Panc1 (cell line): ENCODE measurements around the gene VASN. TPM values are rescaled to one million over a fixed set of nuclear protein-coding genes. Genes with fewer than 3 reads are reported as not detected.
"Not testable (repeated sequence)": the region's sequence is repeated elsewhere in the genome, so short reads cannot be mapped to it uniquely, and the experiment has no call there.

Experiments used
- ATAC-seq: fragments of 200-7000 bp; cut with Tn5 transposase; 2 replicates; pipeline ENCODE4 v1.9.1; 2020; ENCODE audit warnings: mild to moderate bottlenecking, moderate library complexity
- BruUV-seq: library from RNA; stranded (reverse); fragments of 400-500 nt; replicated peaks from 2 replicates; lab custom pipeline; 2021; lab: Mats Ljungman, UMichigan
- CTCF ChIA-PET: fragments of 300-600 bp; sonication (Branson Sonifier 250); formaldehyde crosslinking; loops from one replicate; lab custom pipeline; 2022; ENCODE audit warnings: antibody characterized with exemption; lab: Charles Lee
- POLR2A ChIA-PET: fragments of 300-600 bp; sonication (Branson Sonifier 250); formaldehyde crosslinking; loops from one replicate; lab custom pipeline; 2022; ENCODE audit warnings: antibody characterized with exemption; lab: Charles Lee
- DNase-seq: peaks from one replicate; pipeline ENCODE4 v3.0.0-alpha.2; 2010; ENCODE audit warnings: low read depth, low spot score
- H3K27ac ChIP-seq: 2 replicates; pipeline ENCODE4 v1.5.1; 2011; ENCODE audit warnings: mild to moderate bottlenecking, low read length, inconsistent platforms
- H3K27me3 ChIP-seq: fragments of 200-500 bp; sonication (Bioruptor generic); 2 replicates; pipeline ENCODE4 v1.6.0; 2014; ENCODE audit warnings: low read length, inconsistent platforms; ENCODE audit not compliant: control insufficient read depth, insufficient read depth
- H3K36me3 ChIP-seq: fragments of 200-500 bp; sonication (Bioruptor generic); 2 replicates; pipeline ENCODE4 v1.5.1; 2014; ENCODE audit warnings: inconsistent platforms, mild to moderate bottlenecking, low read length, moderate library complexity; ENCODE audit not compliant: control insufficient read depth, insufficient read depth
- H3K4me1 ChIP-seq: 2 replicates; pipeline ENCODE4 v1.5.1; 2011; ENCODE audit warnings: inconsistent platforms, mild to moderate bottlenecking, low read length, moderate library complexity; ENCODE audit not compliant: control insufficient read depth, insufficient read depth
- H3K4me3 ChIP-seq, 2 experiments: 2 replicates each; pipeline ENCODE4 v1.5.1; 2011 to 2012; ENCODE audit warnings: low read depth in 2 of 2, low read length in 2 of 2, mild to moderate bottlenecking in 2 of 2, inconsistent platforms in 1 of 2, moderate library complexity in 1 of 2
- H3K9me3 ChIP-seq: fragments of 200-500 bp; sonication (Bioruptor generic); 2 replicates; pipeline ENCODE4 v1.5.1; 2014; ENCODE audit warnings: low read depth, mild to moderate bottlenecking, inconsistent platforms, low read length, moderate library complexity; ENCODE audit not compliant: control insufficient read depth, insufficient read depth
- CTCF ChIP-seq: fragments of 450-650 bp; IDR thresholded peaks from 2 replicates; pipeline ENCODE4 v1.5.1; 2017; ENCODE audit warnings: mild to moderate bottlenecking
- POLR2AphosphoS5 ChIP-seq: IDR thresholded peaks from 2 replicates; pipeline ENCODE4 v1.6.1; 2012; ENCODE audit warnings: mild to moderate bottlenecking, low read depth, low read length, moderate library complexity
- REST ChIP-seq, 2 experiments: IDR thresholded peaks; 2 replicates each; pipeline ENCODE4 v1.6.1; 2011 to 2012; ENCODE audit warnings: low read depth in 2 of 2, control low read depth in 1 of 2, low read length in 1 of 2, mild to moderate bottlenecking in 1 of 2, moderate library complexity in 1 of 2; ENCODE audit not compliant: insufficient read depth in 1 of 2
- SIN3A ChIP-seq: IDR thresholded peaks from 2 replicates; pipeline ENCODE4 v1.6.1; 2012; ENCODE audit warnings: low read depth, mild to moderate bottlenecking, low read length, moderate library complexity, borderline replicate concordance; ENCODE audit not compliant: insufficient read depth
- TCF7L2 ChIP-seq: IDR thresholded peaks from 2 replicates; pipeline ENCODE4 v1.6.1; 2011; ENCODE audit warnings: mild to moderate bottlenecking, low read depth, low read length, inconsistent platforms
- in situ Hi-C: cut with HindIII; loops from 2 replicates; pipeline ENCODE4 v1.10.0; 2016; ENCODE audit warnings: low sequenced_read_pairs, low pct_unique_long_range_greater_than_20kb
- intact Hi-C: fragments of 100-400 bp; cut with micrococcal nuclease; formaldehyde crosslinking; loops from one replicate; pipeline ENCODE4 v1.10.0; 2022; ENCODE audit not compliant: unreplicated experiment
- total RNA-seq: library from RNA; stranded (reverse); gene quantifications from one replicate; pipeline ENCODE4 v1.2.1, GENCODE V29; 2021; ENCODE audit not compliant: unreplicated experiment

Gene VASN
- total RNA-seq, 1 experiment from 2014 or later = 33.5 TPM

- H3K27ac ChIP-seq, H3K4me3 ChIP-seq, DNase-seq, H3K9me3 ChIP-seq, BruUV-seq, H3K27me3 ChIP-seq, H3K36me3 ChIP-seq, ATAC-seq, POLR2A ChIA-PET, intact Hi-C loops, in situ Hi-C loops: not testable (repeated sequence)
- H3K4me1 ChIP-seq = peaks cover 40% of the 10 kb centered on the region
- CTCF ChIA-PET = interaction anchor here (0.7 kb wide), 1 partner anchor 42 kb away, joined by 3 read pairs; no protein-coding TSS in a partner anchor
Observed at GRCh38 chr16:4333714-4334113, 37.9 kb upstream of the VASN start.

GRCh38 chr16:4334724-4335495, 36.7 kb upstream of the VASN start:
- intact Hi-C loops (loop anchor here (5.0 kb wide), 1 partner anchor 63 kb away; the partner anchor contains the start of gene TFAP4), in situ Hi-C loops (no loop called here)
- peaks cover 40% of the 10 kb centered on the region for H3K4me1 ChIP-seq
- no peak overlapping the region for H3K27ac ChIP-seq
- H3K36me3 ChIP-seq = peaks cover 2% of the 10 kb centered on the region
- ATAC-seq (no peak), DNase-seq (no peak)
- no peaks in the 10 kb centered on the region for H3K27me3 ChIP-seq
- H3K9me3 ChIP-seq = no peaks in the 10 kb centered on the region
- BruUV-seq = no TSS peak
- TF ChIP-seq POLR2AphosphoS5 (no peak), REST (IDR thresholded peaks at IDR 0.05; ENCODE audit: insufficient read depth in 1 of 2, low read depth in 2 of 2, low read length in 1 of 2) (no peak), TCF7L2 (no peak), SIN3A (no peak), CTCF (no peak)
- ChIA-PET CTCF (interaction anchor here (0.7 kb wide), 1 partner anchor 81 kb away, joined by 4 read pairs; no protein-coding TSS in a partner anchor), POLR2A (interaction anchor here (0.5 kb wide), 1 partner anchor 405 kb away, joined by 4 read pairs; no protein-coding TSS in a partner anchor)
- no peak overlapping the region for H3K4me3 ChIP-seq
